HepG2 (cell line): ENCODE results near the gene SERINC5. TPM values are rescaled to one million over a fixed set of nuclear protein-coding genes. Genes with fewer than 3 reads are reported as not detected.
A peak's percentile ranks its signal among the peaks of the same experiment; 100 is the strongest.

Experiments used
- AKAP8 ChIP-seq: sonication (generic); formaldehyde crosslinking; IDR thresholded peaks from 2 replicates; pipeline ENCODE4 v1.5.1; 2020; ENCODE audit warnings: mild to moderate bottlenecking, missing genetic modification reagents
- FOXK1 ChIP-seq: sonication (generic); formaldehyde crosslinking; IDR thresholded peaks from 2 replicates; pipeline ENCODE4 v1.4.0; 2020; ENCODE audit warnings: low read depth, missing genetic modification reagents, borderline replicate concordance
- HDAC1 ChIP-seq: sonication (generic); formaldehyde crosslinking; IDR thresholded peaks from 2 replicates; pipeline ENCODE4 v1.5.1; 2020; ENCODE audit warnings: mild to moderate bottlenecking, missing genetic modification reagents
- MIER2 ChIP-seq: IDR thresholded peaks from 2 replicates; pipeline ENCODE4 v1.6.1; 2016; ENCODE audit warnings: missing biosample characterization, missing genetic modification reagents
- NRL ChIP-seq: sonication (generic); formaldehyde crosslinking; IDR thresholded peaks from 2 replicates; pipeline ENCODE4 v1.5.0; 2020; ENCODE audit warnings: missing genetic modification reagents, mild to moderate bottlenecking, moderate library complexity, borderline replicate concordance
- RFXANK ChIP-seq: IDR thresholded peaks from 2 replicates; pipeline ENCODE4 v1.6.1; 2016
- UBTF ChIP-seq: sonication (generic); formaldehyde crosslinking; IDR thresholded peaks from 2 replicates; pipeline ENCODE4 v1.4.0; 2020; ENCODE audit warnings: mild to moderate bottlenecking, missing genetic modification reagents
- ZFP36L2 ChIP-seq: sonication (generic); formaldehyde crosslinking; IDR thresholded peaks from 2 replicates; pipeline ENCODE4 v1.4.0; 2020; ENCODE audit warnings: missing genetic modification reagents
- ZFP82 ChIP-seq: sonication (generic); formaldehyde crosslinking; IDR thresholded peaks from 2 replicates; pipeline ENCODE4 v1.5.1; 2020; ENCODE audit warnings: mild to moderate bottlenecking, missing genetic modification reagents, borderline replicate concordance
- ZNF362 ChIP-seq: sonication (generic); formaldehyde crosslinking; IDR thresholded peaks from 2 replicates; pipeline ENCODE4 v1.4.0; 2020; ENCODE audit warnings: missing genetic modification reagents, mild to moderate bottlenecking, borderline replicate concordance
- ZNF574 ChIP-seq: sonication (generic); formaldehyde crosslinking; IDR thresholded peaks from 2 replicates; pipeline ENCODE4 v1.4.0; 2020; ENCODE audit warnings: missing genetic modification reagents
- ZNF646 ChIP-seq: sonication (generic); formaldehyde crosslinking; IDR thresholded peaks from 2 replicates; pipeline ENCODE4 v1.9.0; 2021; ENCODE audit warnings: mild to moderate bottlenecking, missing genetic modification reagents
- ZNF761 ChIP-seq: sonication (generic); formaldehyde crosslinking; conservative IDR thresholded peaks from 2 replicates; pipeline ENCODE4 v1.4.0; 2020; ENCODE audit warnings: mild to moderate bottlenecking, missing genetic modification reagents
- ZNF772 ChIP-seq: sonication (generic); formaldehyde crosslinking; IDR thresholded peaks from 2 replicates; pipeline ENCODE4 v1.5.0; 2020; ENCODE audit warnings: mild to moderate bottlenecking, missing genetic modification reagents
- polyA plus RNA-seq, 8 experiments: library from polyadenylated mRNA; depleted of rRNA in 3 of 8; stranded (reverse) in 7 of 8; unstranded in 1 of 8; fragments of >200 nt; fragmentation: Illumina TruSeq in 4 of 8; extraction: Trizol in 4 of 8; gene quantifications; 2 replicates each; pipeline versions ENCODE4 v1.2.1 to v1.2.3, GENCODE V29; 2011 to 2016; ENCODE audit warnings: low read depth in 4 of 8, missing spikeins in 1 of 8, mixed read lengths in 1 of 8; ENCODE audit not compliant: insufficient read depth in 1 of 8
- total RNA-seq, 5 experiments: library from RNA; depleted of rRNA; stranded (reverse); fragments of >200 nt; fragmentation: Illumina TruSeq; extraction: Trizol; gene quantifications; 2 replicates each; pipeline ENCODE4 v1.2.3, GENCODE V29; 2016; ENCODE audit warnings: low read depth in 1 of 5

Gene SERINC5
- total and polyA plus RNA-seq, 2 of the 13 experiments (the other 11 are each of a cell fraction or from before 2014, with no cell fraction given) = 17.3 to 22.8 TPM

DNA sequence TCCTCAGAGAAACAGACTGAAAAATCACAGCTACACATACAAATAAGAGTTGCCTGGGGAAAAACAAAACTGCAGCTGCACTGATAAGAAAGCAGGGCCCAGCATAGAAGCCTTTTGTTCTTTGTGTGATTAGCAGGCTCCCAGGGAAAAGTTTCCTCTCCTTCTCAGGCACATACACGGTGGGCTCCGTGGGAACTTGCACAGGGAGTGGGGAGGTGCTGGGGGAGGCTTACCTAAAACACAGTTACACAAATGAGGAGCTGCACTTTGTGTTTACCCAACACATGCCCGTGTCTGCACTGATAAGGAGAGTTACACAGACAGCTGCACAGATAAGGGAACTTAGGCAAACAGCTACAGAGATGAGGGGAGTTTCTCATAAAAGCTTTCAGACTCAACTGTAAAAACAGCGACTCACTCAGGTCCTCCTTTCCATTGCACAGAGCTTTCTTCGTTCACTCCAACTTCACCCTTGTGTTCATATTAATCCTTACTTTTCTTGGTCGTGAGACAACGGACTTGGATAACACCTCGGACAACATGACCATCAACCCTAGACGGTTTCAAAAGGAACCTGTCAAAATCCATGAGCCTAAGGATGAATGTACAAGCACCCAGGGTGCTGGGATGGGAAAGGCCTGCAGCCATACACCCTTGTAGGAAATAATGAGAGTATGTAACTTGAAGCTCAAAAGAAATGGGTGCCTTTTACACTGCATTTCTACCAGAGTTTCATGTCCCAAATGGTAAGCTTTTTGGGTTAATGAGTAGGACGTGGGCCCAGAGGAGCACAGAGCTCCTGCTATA is 50.8 kb downstream of the SERINC5 start (continued):
- peak; percentile 77; the same call in 1 of the 2 replicates for TF ChIP-seq FOXK1 (CRISPR knock-in tag)
- no peak for TF ChIP-seq ZFP36L2 (CRISPR knock-in tag)
- TF ChIP-seq RFXANK (CRISPR knock-in tag) = 0 out of 2 replicates have a peak, but pooled peaks have one; percentile 74
- TF ChIP-seq ZNF646 (CRISPR knock-in tag) = peak; percentile 53; the same call in 1 of the 2 replicates
- TF ChIP-seq HDAC1 (CRISPR knock-in tag) = peak; percentile 88
- TF ChIP-seq ZNF761 (CRISPR knock-in tag) = 0 out of 2 replicates have a peak, but pooled peaks have one; percentile 32
- 0 out of 2 replicates have a peak, but pooled peaks have one; percentile 49 for TF ChIP-seq ZNF772
- TF ChIP-seq AKAP8 (CRISPR knock-in tag) = peak; percentile 10; the same call in 1 of the 2 replicates
- peak; percentile 71 for TF ChIP-seq ZNF574 (CRISPR knock-in tag)
- 0 out of 2 replicates have a peak, but pooled peaks have one; percentile 47 for TF ChIP-seq ZFP82 (CRISPR knock-in tag)
- TF ChIP-seq NRL (CRISPR knock-in tag) = no peak
- TF ChIP-seq ZNF362 (CRISPR knock-in tag) = peak; percentile 80; the same call in 1 of the 2 replicates
- TF ChIP-seq MIER2 (CRISPR knock-in tag) = 0 out of 2 replicates have a peak, but pooled peaks have one; percentile 61
- peak; percentile 49; the same call in 1 of the 2 replicates for TF ChIP-seq UBTF
